Sigmoid colon (tissue), 7 donors: ENCODE results near the gene SPRR1B. TPM values are rescaled to one million over a fixed set of nuclear protein-coding genes. Genes with fewer than 3 reads are reported as not detected.

Experiments used
- DNase-seq: peaks from one replicate; pipeline ENCODE4 v3.0.0-alpha.2; 2019
- H3K27ac ChIP-seq, 4 donors: fragments of 200-600 bp; sonication (generic); one replicate each; pipeline ENCODE4 v1.5.1; 2016 to 2019; ENCODE audit warnings: mild to moderate bottlenecking in 1 of 4
- H3K27me3 ChIP-seq, 3 donors: fragments of 200-600 bp; sonication (generic); one replicate each; pipeline ENCODE4 v1.5.1; 2019; ENCODE audit warnings: mild to moderate bottlenecking in 1 of 3
- H3K36me3 ChIP-seq, 4 donors: fragments of 200-600 bp; sonication (generic); one replicate each; pipeline ENCODE4 v1.5.1; 2016 to 2019
- H3K4me1 ChIP-seq, 4 donors: fragments of 200-600 bp; sonication (generic); one replicate each; pipeline ENCODE4 v1.5.1; 2017 to 2019
- H3K4me3 ChIP-seq, 4 donors: fragments of 200-600 bp; sonication (generic); one replicate each; pipeline ENCODE4 v1.5.1; 2017 to 2019; ENCODE audit warnings: mild to moderate bottlenecking in 2 of 4, moderate library complexity in 1 of 4
- H3K9me3 ChIP-seq, 4 donors: fragments of 200-600 bp in 3 of 4; sonication (generic) in 3 of 4; one replicate each; pipeline versions ENCODE4 v1.5.1 to v1.6.1; 2013 to 2019
- CTCF ChIP-seq, 4 experiments: fragments of 450-650 bp in 3 of 4; fragments of 200-600 bp in 1 of 4; IDR thresholded peaks; one replicate each; pipeline ENCODE4 v1.5.1; 2016 to 2019; ENCODE audit warnings: antibody characterized with exemption in 4 of 4, mild to moderate bottlenecking in 3 of 4, moderate library complexity in 2 of 4
- EP300 ChIP-seq, 4 donors: sonication (generic); formaldehyde crosslinking; IDR thresholded peaks; one replicate each; pipeline ENCODE4 v1.6.1; 2017; ENCODE audit warnings: antibody characterized with exemption in 4 of 4
- POLR2A ChIP-seq, 2 donors: fragments of 450-650 bp; IDR thresholded peaks; one replicate each; pipeline ENCODE4 v1.6.1; 2016; ENCODE audit warnings: antibody characterized with exemption in 2 of 2, mild to moderate bottlenecking in 2 of 2, moderate library complexity in 2 of 2
- POLR2AphosphoS5 ChIP-seq, 4 donors: sonication (generic); formaldehyde crosslinking; IDR thresholded peaks; one replicate each; pipeline ENCODE4 v1.6.1; 2017; ENCODE audit warnings: antibody characterized with exemption in 4 of 4
- WGBS, 2 donors: extraction: QIAGEN DNeasy Blood & Tissue Kit; methylation state at CpG; one replicate each; pipeline ENCODE4 v1.1.7; 2013; 5-methylcytosine and 5-hydroxymethylcytosine counted together
- intact Hi-C: fragments of 100-400 bp; cut with DNase I; formaldehyde crosslinking; loops from one replicate; pipeline ENCODE4 v1.15.1; 2023
- polyA plus RNA-seq, 3 donors: library from polyadenylated mRNA; stranded (reverse); fragments of 200-250 nt; gene quantifications; one replicate each; pipeline ENCODE4 v1.2.3, GENCODE V29; 2013
- total RNA-seq, 4 donors: library from RNA; depleted of rRNA; stranded (reverse); fragments of >200 nt; gene quantifications; one replicate each; pipeline ENCODE4 v1.1.0, GENCODE V29; 2016
- donor health status: healthy with polysubstance abuse.
- donor health status: Bipolar disorder and iron deficiency.
- donor health status: healthy.

SPRR1B gene
- total and polyA plus RNA-seq, 7 donors: 0.19 to 3.0 TPM; not detected in 5

DNA sequence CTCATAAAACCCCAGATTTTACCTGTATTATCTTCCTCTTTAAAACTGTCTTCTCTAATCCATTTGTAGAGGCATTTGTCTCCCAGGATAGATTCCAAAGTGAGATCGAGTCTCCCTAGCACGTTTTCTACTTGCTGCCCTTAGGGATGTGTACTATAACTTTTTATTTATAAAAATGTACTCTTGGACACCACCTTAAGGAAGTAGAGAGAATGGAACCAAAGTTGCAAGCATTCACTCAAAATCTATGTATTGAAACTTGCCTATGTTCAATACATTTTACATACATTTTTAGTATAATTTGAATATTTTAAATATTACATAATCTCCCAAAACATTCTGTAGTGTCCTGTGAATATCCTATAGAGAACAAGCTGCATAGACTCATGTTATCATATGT, 27.2 kb downstream of the SPRR1B start:
- intact Hi-C loops: no loop called here
- Histone ChIP-seq H3K27ac (no peak overlapping the region), H3K9me3 (peaks cover 0 to 3% (median 0%) of the 10 kb centered on the region in 4 donors), H3K27me3 (no peaks in the 10 kb centered on the region), H3K4me1 (no peaks in the 10 kb centered on the region), H3K36me3 (no peaks in the 10 kb centered on the region), H3K4me3 (no peak overlapping the region)
- 56 to 60% methylated on average over 2 of the region's 2 CpGs for WGBS, 2 donors
- DNase-seq: no peak
- no peak for TF ChIP-seq POLR2AphosphoS5 (IDR thresholded peaks at IDR 0.05)
- no peak for TF ChIP-seq EP300 (IDR thresholded peaks at IDR 0.05)
- TF ChIP-seq POLR2A (IDR thresholded peaks at IDR 0.05): no peak
- no peak for TF ChIP-seq CTCF (IDR thresholded peaks at IDR 0.05)

- no peak for TF ChIP-seq POLR2A (IDR thresholded peaks at IDR 0.05)
- TF ChIP-seq EP300 (IDR thresholded peaks at IDR 0.05): no peak
- TF ChIP-seq CTCF (IDR thresholded peaks at IDR 0.05): no peak
- no peak for TF ChIP-seq POLR2AphosphoS5 (IDR thresholded peaks at IDR 0.05)
- no peak overlapping the region for H3K4me3 ChIP-seq
- intact Hi-C loops: no loop called here
- no peaks in the 10 kb centered on the region for H3K36me3 ChIP-seq
- no peaks in the 10 kb centered on the region for H3K27me3 ChIP-seq
- H3K9me3 ChIP-seq: no peaks in the 10 kb centered on the region
- WGBS, 2 donors: 71 to 77% methylated on average over 6 of the region's 6 CpGs
- no peak overlapping the region for H3K27ac ChIP-seq
- no peaks in the 10 kb centered on the region for H3K4me1 ChIP-seq
- DNase-seq: no peak
Measured at GRCh38 chr1:153058826-153059784, 28.1 kb downstream of the SPRR1B start.

- no peaks in the 10 kb centered on the region for H3K36me3 ChIP-seq
- no peak overlapping the region for H3K4me3 ChIP-seq
- H3K9me3 ChIP-seq: no peaks in the 10 kb centered on the region
- H3K27me3 ChIP-seq: no peaks in the 10 kb centered on the region
- DNase-seq: no peak
- intact Hi-C loops: no loop called here
- WGBS, 2 donors: 53 to 74% methylated on average over 2 of the region's 2 CpGs
- TF ChIP-seq POLR2AphosphoS5 (IDR thresholded peaks at IDR 0.05) (no peak), CTCF (IDR thresholded peaks at IDR 0.05) (no peak), POLR2A (IDR thresholded peaks at IDR 0.05) (no peak), EP300 (IDR thresholded peaks at IDR 0.05) (no peak)
- H3K4me1 ChIP-seq: no peaks in the 10 kb centered on the region
- no peak overlapping the region for H3K27ac ChIP-seq
Measured at GRCh38 chr1:153070243-153070642, 39.2 kb downstream of the SPRR1B start.

- no peak for DNase-seq
- 60 to 91% methylated on average over 2 of the region's 2 CpGs for WGBS, 2 donors
- intact Hi-C loops: no loop called here
- Histone ChIP-seq H3K4me3 (no peak within 1 kb of the TSS), H3K27me3 (no peaks in the 10 kb centered on the region), H3K27ac (no peak within 1 kb of the TSS), H3K36me3 (no peaks in the 10 kb centered on the region), H3K4me1 (no peaks in the 10 kb centered on the region), H3K9me3 (no peaks in the 10 kb centered on the region)
- TF ChIP-seq POLR2AphosphoS5 (IDR thresholded peaks at IDR 0.05) (no peak), POLR2A (IDR thresholded peaks at IDR 0.05) (no peak), CTCF (IDR thresholded peaks at IDR 0.05) (no peak), EP300 (IDR thresholded peaks at IDR 0.05) (no peak)
Measured at GRCh38 chr1:153071511-153071910, 40.5 kb downstream of the SPRR1B start, which contains the start of gene SPRR2B. TSS of gene SPRR2B (minus strand) at chr1:153071611. CDS start at chr1:153070839, 772 bp downstream.
